IPS-NIHi11 (cell line): Measurements from ENCODE around the gene CYP26B1.

Source experiments
- DNase-seq: peaks from one replicate; pipeline ENCODE4 v3.0.0; 2012; ENCODE audit warnings: mixed read lengths, low spot score

The CYP26B1 gene, protein sequence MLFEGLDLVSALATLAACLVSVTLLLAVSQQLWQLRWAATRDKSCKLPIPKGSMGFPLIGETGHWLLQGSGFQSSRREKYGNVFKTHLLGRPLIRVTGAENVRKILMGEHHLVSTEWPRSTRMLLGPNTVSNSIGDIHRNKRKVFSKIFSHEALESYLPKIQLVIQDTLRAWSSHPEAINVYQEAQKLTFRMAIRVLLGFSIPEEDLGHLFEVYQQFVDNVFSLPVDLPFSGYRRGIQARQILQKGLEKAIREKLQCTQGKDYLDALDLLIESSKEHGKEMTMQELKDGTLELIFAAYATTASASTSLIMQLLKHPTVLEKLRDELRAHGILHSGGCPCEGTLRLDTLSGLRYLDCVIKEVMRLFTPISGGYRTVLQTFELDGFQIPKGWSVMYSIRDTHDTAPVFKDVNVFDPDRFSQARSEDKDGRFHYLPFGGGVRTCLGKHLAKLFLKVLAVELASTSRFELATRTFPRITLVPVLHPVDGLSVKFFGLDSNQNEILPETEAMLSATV

DNA sequence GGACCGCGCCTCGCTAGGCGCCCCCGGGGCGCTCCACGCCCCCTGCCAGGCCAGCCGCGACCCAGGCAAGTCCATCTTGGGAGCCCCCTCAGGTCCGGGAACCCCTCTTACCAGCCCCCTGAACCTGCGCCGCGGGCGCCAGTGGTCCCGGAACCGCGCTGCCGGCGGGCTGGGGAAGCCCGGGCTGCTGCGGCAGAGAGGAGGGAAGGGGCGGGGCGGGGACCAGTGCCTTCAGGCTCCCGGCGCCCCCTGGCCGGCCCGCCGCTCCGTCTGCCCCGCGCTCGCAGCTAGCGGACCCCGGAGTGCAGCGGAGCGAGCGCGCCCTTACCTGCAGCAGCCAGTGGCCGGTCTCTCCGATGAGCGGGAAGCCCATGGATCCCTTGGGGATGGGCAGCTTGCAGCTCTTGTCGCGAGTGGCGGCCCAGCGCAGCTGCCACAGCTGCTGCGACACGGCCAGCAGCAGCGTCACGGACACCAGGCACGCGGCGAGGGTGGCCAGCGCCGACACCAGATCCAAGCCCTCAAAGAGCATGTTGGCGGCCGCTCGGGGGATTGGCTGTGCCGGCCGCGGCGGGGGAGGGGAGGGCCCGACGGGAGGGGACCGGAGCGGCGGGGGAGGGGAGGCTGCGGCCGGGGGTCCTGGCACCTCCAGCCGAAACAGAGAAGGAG is at the start of gene CYP26B1:
Gene CYP26B1, minus strand, starts transcription at position 560 of the 669 bp plus-strand sequence. Its CDS starts 28 bp downstream, at position 532.
- peak; percentile 66 for DNase-seq

GRCh38 chr2:72193723-72194122 is 46.1 kb upstream of the CYP26B1 start:
- DNase-seq: no peak

DNA sequence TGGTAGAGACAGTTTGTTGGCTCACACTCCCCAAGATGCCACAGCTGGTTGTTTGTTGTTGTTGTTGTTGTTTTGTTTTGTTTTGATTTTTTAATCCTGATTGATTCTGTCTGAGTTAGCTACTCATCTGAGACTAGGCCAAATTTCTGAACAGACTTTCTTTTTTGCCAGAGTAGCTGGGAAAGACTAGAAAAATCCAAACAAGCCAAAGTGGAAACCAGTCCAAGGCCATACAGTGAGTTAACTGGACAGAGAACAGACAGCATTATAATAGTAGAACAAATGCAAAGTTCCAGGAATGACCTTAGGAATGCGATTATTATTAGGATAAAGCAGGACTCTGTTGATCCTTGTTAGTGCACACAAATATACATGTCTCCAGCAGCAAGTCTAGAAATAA is 43.8 kb upstream of the CYP26B1 start:
- no peak for DNase-seq

DNA sequence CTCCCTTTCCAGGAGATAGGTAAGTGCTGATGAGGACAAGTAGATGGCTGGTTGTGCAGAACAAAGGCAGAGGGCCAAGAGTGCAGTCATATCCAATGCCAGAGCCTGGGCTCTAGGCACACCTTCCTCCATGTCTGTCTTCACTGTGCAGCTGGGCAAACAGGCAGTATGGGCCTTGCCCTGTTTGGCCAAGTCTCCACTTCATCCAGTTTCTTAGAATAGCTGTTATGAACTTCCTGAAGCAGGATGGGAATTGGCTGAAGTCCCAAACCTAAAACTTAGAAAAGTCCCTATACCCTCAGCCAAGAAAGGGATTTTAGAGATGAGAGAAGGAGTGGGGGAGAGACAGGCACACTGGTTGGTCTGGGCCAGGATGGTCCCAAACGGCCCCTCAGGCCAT is 37.5 kb upstream of the CYP26B1 start:
- DNase-seq: no peak

GRCh38 chr2:72183466-72183865 is 35.8 kb upstream of the CYP26B1 start:
- no peak for DNase-seq

- peak; percentile 34 for DNase-seq
These were observed 35.4 kb upstream of the CYP26B1 start for GRCh38 chr2:72183016-72183415.

DNA sequence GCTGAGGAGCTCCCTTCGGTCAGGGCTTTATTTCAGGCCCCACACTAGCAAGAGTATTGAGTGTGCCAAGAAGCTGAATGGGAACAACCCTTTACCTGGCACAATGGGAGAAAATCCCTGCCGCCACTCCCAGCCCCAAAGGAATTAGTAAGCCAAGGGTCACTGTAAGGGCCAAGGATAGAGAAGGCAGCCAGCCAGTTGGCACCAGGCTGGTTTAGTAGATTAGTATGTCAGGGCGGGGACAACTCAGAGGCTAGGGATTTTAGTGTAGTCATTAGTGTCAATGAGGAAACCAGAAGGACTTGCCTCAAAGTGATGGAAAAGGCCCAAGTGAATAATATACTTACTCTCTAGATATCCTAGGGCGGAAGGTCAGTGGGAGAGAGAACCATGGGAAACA is 34.9 kb upstream of the CYP26B1 start:
- DNase-seq: no peak

- DNase-seq: no peak
These were observed 34.0 kb upstream of the CYP26B1 start for GRCh38 chr2:72181616-72182015.

GRCh38 chr2:72180351-72180750 is 32.7 kb upstream of the CYP26B1 start:
- DNase-seq: no peak

- no peak for DNase-seq
These were observed 30.9 kb upstream of the CYP26B1 start for GRCh38 chr2:72178551-72178950.

- DNase-seq: no peak
These were observed 28.6 kb upstream of the CYP26B1 start for GRCh38 chr2:72176281-72176680.

DNA sequence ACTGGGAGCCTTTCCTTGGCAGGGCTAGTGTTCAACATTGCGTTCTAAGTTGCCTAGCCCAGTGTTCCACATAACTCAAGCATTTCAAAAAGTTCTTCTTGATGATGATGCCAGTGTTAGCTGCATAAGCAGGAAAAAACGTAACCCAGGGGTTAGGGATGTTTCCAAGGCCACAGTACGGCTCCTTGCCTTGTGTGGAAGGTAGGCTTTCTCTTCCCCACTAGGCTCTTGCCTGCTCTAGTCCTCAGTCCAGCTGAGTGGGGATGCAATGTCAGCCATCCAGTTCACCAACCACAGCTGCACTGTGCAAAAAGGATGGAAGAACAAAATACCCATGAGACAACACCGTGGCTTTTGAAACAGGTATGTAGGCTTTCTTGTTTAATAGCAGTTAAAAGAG is 28.0 kb upstream of the CYP26B1 start:
- DNase-seq: no peak

DNA sequence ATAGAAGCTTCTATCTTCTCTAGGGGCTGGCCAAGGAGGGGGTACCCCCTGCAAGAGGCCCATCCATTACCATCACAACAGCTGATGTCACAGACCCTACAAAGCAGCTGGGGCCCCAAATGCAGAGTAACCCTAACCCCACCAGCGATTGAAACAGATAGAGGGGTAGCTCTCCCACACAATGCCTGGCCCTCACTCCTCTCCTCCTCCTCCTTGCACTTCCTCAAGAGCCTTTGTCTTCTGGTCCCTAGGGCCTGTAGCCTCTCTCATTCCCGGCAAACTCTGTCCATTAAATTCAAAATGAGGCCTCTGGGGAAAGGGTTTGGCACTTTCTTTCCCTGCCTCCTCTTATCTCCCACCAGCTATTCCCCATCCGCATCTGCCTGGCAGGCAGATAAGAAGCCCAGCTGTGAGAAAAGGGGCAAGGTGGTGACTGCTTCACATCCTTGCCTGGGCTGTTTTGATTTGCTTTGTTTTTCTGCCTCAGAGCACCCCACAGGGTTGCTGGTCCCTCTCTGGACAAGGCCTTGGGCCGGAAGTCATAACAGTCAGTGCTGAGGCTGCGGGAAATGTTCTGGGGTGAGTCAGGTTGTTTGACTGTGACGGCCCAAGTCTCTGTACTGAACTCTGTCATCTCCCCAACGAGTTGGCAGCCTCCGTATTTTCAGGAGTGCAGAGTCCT is 26.1 kb upstream of the CYP26B1 start:
- DNase-seq: no peak

- no peak for DNase-seq
These were observed 24.8 kb upstream of the CYP26B1 start for GRCh38 chr2:72172478-72172877.

- no peak for DNase-seq
These were observed 18.6 kb upstream of the CYP26B1 start for GRCh38 chr2:72166279-72166678.

DNA sequence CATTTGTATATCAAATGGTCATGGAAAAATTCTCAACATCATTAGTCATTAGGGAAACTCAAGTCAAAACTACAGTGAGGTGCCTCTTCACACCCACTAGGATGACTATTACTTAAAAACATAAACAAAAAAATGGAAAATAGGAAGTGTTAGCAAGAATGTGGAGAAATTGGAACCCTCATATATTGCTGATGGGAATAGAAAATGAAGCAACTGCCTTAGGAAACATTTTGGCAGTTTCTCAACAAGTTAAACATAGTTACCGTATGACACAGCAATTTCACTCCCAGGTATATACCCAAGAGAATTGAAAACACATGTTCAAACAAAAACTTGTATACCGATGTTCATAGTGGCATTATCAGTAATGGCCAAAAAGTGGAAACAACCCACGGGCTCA is 18.1 kb upstream of the CYP26B1 start:
- no peak for DNase-seq

GRCh38 chr2:72162574-72162973 is 14.9 kb upstream of the CYP26B1 start:
- DNase-seq: no peak

DNA sequence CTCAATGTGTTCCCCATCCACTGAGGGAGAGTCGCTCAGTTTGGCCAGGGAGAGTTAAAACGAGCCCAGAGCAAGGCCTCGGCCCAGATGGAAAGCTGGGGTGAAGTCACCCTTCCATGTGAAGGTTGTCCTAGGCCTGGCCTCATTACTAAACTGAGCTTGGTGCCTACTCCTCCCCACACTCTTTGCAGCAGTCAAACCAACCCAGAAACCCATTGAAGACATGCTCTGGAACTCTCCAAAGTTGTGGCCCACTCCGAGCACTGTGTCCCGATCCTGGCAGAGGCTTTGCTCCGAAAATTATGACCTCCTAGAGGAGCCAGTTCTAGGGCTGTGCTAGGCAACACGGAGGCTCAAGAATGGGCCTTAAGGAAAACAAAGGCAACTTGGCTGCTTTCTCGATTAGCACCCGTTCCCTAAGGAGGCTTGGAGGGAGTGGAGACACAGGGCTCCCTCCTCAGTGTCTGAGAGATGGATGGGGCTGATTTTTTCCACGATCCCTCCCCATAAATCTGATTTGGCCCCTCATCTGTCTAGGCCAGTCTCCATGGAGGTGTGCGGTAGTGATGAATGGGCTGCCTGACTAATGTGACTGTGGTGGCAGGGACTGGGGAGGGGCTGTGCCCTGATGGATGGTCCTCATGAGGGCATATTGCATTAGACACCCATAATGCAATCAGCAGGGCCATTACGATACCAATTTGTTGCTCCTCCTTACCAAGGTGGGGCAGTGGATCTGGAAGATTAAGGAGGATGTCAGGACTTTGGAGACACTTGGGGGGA is 11.7 kb upstream of the CYP26B1 start:
- no peak for DNase-seq

GRCh38 chr2:72157871-72158771 is 10.5 kb upstream of the CYP26B1 start:
- no peak for DNase-seq

DNA sequence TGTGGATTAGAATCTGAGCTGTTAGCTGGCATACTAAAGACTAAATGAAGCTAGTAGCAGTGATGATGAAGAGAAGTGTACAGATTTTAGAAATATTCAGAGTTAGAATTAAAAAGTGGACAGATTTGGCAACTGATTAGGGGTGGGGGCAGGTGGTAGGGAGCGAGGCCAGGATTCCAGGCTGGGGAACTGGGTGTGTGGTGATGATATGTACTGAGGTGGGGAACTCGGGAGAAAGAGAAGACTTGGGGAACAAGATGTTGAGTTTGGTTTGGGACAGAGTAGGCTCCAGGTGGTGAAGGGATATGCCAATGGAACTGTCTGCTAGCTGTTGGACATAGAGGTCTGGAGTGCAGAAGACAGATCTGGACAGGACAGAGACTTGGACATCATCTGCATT is 9.2 kb upstream of the CYP26B1 start:
- no peak for DNase-seq

- DNase-seq: no peak
These were observed 8.1 kb upstream of the CYP26B1 start for GRCh38 chr2:72155737-72156136.
